ENCODE results near the gene ZNF648. TPM values are rescaled to one million over a fixed set of nuclear protein-coding genes. Genes with fewer than 3 reads are reported as not detected.
A peak's percentile ranks its signal among the peaks of the same experiment; 100 is the strongest.

The ZNF648 gene
- total and polyA plus RNA-seq, 10 of the 15 experiments (the other 5 are each of a cell fraction or from before 2014, with no cell fraction given), result 0.05 TPM; not detected in 9

DNA sequence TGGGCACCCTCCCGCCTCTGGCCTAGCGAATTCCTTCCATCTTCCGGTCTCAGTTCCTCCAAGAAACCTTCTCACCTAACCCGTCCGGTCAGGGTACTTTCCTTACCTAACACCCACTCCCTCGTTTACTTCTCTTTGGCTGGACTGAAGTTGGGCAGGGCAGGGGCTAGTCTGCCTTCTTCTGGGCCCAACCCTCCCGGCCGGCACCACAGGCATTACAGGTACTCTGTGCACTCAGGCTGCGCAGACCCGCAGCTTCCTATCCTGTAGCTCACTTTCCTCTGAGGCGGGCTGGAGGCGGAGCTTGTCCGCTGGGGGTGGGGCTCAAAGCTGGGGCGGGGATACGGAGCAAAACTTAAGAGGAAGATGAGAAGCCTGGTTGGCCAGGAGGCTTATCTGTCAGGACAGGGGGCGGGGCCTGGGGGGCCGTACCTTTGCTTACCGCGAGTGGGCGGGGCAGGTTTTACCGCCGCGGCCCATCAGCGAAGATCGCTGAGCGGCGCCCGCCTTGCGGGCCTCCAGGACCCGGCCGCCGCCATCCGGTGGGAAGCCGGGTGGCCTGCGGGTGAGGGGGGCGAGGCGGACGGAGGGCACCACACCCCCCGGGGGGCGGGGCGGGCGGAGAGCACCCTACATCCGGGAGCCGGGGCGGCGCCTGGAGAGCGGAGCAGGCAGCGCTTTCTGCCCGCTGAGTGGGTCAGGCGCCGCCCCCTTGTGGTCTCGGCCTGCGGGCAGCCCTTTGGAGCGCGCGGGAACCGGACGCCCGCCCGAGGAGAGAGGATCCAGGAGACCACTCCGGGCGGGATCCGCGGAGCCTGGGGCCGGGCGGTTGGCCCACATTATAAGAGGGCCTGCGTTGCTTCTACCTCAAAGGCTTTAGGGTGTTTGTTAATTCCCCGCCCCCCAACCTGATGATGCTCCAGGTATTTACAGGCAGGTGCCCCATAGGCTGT is 31.9 kb downstream of the ZNF648 start (continued):
- 0 out of 2 replicates have a peak, but pooled peaks have one; percentile 37 for TF ChIP-seq ZNF207 (IDR thresholded peaks at IDR 0.05; ENCODE audit: borderline replicate concordance)
- TF ChIP-seq YY1 (IDR thresholded peaks at IDR 0.05; ENCODE audit: low read depth, low read length), result 0 out of 2 replicates have a peak, but pooled peaks have one; percentile 36
- no peak; a peak in 1 of 4 replicates for TF ChIP-seq EP300 (IDR thresholded peaks at IDR 0.05; ENCODE audit: borderline replicate concordance in 1 of 2, control insufficient read depth in 1 of 2, low read depth in 2 of 2, low read length in 2 of 2)
- peak; percentile 55; the same call in 1 of the 2 replicates for TF ChIP-seq SPI1 (IDR thresholded peaks at IDR 0.05; ENCODE audit: borderline replicate concordance, insufficient read depth, low read depth, low read length)
- TF ChIP-seq TAF1 (IDR thresholded peaks at IDR 0.05; ENCODE audit: borderline replicate concordance, low read depth, low read length), result peak; percentile 51; the same call in 1 of the 2 replicates
- peak; percentile 35 for TF ChIP-seq SMAD1 (IDR thresholded peaks at IDR 0.05; ENCODE audit: low read depth, partially characterized antibody)
- TF ChIP-seq RELA (IDR thresholded peaks at IDR 0.05; ENCODE audit: borderline replicate concordance, partially characterized antibody), result peak; percentile 68

DNA sequence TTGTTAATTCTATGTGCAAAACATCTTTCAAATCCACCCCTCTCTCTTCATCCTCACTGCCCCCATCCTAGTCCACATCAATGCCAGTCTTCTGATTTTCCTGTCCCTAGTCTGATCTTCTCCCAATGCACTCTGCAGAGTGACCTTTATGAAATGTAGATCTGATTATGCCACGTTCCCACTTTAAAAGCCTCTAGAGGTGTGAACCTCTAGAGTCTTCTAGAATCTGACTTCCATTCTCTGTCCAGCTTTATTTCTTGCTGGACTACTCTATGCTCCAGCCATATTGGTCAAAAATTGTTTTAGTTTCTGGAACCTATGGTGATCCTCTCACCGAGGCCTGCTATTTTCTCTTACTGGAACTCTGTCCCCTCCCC is 32.5 kb downstream of the ZNF648 start:
- peak overlapping the region; percentile 64 for H3K9ac ChIP-seq (ENCODE audit: control insufficient read depth, insufficient read depth, low read length)
- no peaks in the 10 kb centered on the region for H3K79me2 ChIP-seq (ENCODE audit: control insufficient read depth, insufficient read depth, low read length)
- DNase-seq (ENCODE audit: low read depth, low spot score) (no peak), ATAC-seq (no peak), FAIRE-seq (no peak)
- no peaks in the 10 kb centered on the region for H4K20me1 ChIP-seq (ENCODE audit: control insufficient read depth, insufficient read depth)
- H3K27ac ChIP-seq (ENCODE audit: control insufficient read depth, insufficient read depth), result peak overlapping the region; percentile 64
- 6% methylated on average over 2 of the region's 2 CpGs for WGBS (ENCODE audit: insufficient coverage, insufficient replicate concordance, low lambda C conversion rate, missing lambda C conversion rate)
- no peaks in the 10 kb centered on the region for H3K4me1 ChIP-seq (ENCODE audit: control insufficient read depth, insufficient read depth, low read length)
- TF ChIP-seq, protein P1, sequence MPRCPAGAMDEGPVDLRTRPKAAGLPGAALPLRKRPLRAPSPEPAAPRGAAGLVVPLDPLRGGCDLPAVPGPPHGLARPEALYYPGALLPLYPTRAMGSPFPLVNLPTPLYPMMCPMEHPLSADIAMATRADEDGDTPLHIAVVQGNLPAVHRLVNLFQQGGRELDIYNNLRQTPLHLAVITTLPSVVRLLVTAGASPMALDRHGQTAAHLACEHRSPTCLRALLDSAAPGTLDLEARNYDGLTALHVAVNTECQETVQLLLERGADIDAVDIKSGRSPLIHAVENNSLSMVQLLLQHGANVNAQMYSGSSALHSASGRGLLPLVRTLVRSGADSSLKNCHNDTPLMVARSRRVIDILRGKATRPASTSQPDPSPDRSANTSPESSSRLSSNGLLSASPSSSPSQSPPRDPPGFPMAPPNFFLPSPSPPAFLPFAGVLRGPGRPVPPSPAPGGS (IDR thresholded peaks at IDR 0.05; ENCODE audit: borderline replicate concordance, insufficient read depth, low read depth, low read length, poor library complexity, severe bottlenecking), result no peak
- no peak for TF ChIP-seq NR2C1 (IDR thresholded peaks at IDR 0.05)
- TF ChIP-seq POLR2AphosphoS5 (IDR thresholded peaks at IDR 0.05; ENCODE audit: low read length), result no peak
- no peak for TF ChIP-seq ESRRA (IDR thresholded peaks at IDR 0.05; ENCODE audit: low read length)
- no peak for TF ChIP-seq ATF7 (IDR thresholded peaks at IDR 0.05; ENCODE audit: low read depth)
- TF ChIP-seq RB1 (IDR thresholded peaks at IDR 0.05; ENCODE audit: borderline replicate concordance), result no peak
- no peak for TF ChIP-seq HDAC6 (IDR thresholded peaks at IDR 0.05; ENCODE audit: unreplicated experiment)
- no peak for TF ChIP-seq TAF1 (IDR thresholded peaks at IDR 0.05; ENCODE audit: borderline replicate concordance, low read depth, low read length)
- H2AFZ ChIP-seq (ENCODE audit: control insufficient read depth, low read depth, low read length), result peak overlapping the region; percentile 88
- RAD21 ChIA-PET (ENCODE audit: unreplicated experiment), result interaction anchor here (0.6 to 1.9 kb wide), 10 partner anchors 26 to 770 kb away, joined by 3 to 11 read pairs (median 4); partner anchors contain the start of gene CACNA1E
- intact Hi-C loops (cut with micrococcal nuclease; ENCODE audit: unreplicated experiment), result loop anchor here (2.0 kb wide), 1 partner anchor 92 kb away; no protein-coding TSS in a partner anchor
- in situ Hi-C loops (cut with MboI), result no loop called here
- H3K27me3 ChIP-seq (replicated peaks in 1 of 2; ENCODE audit: control insufficient read depth in 2 of 2, insufficient read depth in 2 of 2, low read length in 1 of 2), result no peaks in the 10 kb centered on the region
- no peaks in the 10 kb centered on the region for H3K36me3 ChIP-seq (ENCODE audit: control insufficient read depth in 2 of 2, insufficient read depth in 2 of 2, low read length in 1 of 2)
- CTCF ChIA-PET, result interaction anchor here (0.6 to 2.7 kb wide), 7 partner anchors 8 to 551 kb away, joined by 3 to 16 read pairs (median 3); no protein-coding TSS in a partner anchor
- SMC1A ChIA-PET (ENCODE audit: uncharacterized antibody, unreplicated experiment), result interaction anchor here (0.9 to 1.4 kb wide), 2 partner anchors 25 to 59 kb away, joined by 3 to 4 read pairs; no protein-coding TSS in a partner anchor
- peak overlapping the region; percentile 83 for H3K4me3 ChIP-seq
- no peaks in the 10 kb centered on the region for H3K9me3 ChIP-seq (replicated peaks; ENCODE audit: control insufficient read depth, insufficient read depth, low read length)
- peak overlapping the region; percentile 83 for H3K4me2 ChIP-seq (ENCODE audit: control insufficient read depth, insufficient read depth)
- POLR2A ChIA-PET, result interaction anchor here (0.5 to 1.2 kb wide), 7 partner anchors 25 to 859 kb away, joined by 3 to 8 read pairs (median 4); no protein-coding TSS in a partner anchor
- BruUV-seq (replicated peaks), result no TSS peak

Measured in GM12878 (cell line).